Activated naive CD4-positive, alpha-beta T cell treated with Interleukin-2 at 50 U/mL for 16 hours (primary cell): Measurements from ENCODE around the gene RGS19.

Experiments
- DNase-seq: peaks from one replicate; pipeline ENCODE4 v3.0.0-alpha.2; 2020

RGS19 gene

DNA sequence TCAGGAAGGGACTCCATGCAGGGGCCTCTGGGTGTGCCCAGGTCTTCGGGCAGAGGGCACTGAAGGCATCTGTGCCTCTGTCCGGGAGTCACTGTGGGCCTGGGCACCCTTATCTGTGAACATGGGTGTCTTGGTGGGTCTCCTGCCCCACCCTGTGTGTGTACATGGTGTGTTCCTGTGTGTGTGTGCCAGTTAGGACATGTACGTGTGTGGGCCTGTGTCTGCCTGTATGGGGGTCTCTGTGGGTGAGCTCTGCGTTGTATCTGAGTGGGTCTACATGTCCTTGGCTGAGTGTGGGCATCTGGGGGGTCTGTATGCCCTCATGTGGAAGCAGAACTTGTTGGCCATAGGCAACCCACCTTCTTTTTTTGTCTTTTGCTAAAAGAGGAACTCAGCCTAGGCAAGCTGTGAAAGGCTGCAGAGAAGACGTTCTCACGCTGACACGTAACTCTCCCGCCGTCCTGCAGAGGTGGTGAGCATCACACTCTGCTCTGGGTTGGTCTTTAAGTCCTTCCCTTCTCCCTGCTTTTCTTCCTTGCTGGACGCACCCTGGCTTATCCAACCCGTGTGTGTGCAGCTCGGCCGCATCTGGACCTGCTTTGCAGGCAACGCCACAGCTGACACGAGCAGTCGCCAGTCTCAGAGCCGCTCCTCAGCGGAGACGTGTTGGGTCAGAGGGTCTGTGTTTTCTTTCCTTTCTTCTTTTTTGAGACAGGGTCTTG is 28.6 kb upstream of the RGS19 start:
- DNase-seq: no peak

DNA sequence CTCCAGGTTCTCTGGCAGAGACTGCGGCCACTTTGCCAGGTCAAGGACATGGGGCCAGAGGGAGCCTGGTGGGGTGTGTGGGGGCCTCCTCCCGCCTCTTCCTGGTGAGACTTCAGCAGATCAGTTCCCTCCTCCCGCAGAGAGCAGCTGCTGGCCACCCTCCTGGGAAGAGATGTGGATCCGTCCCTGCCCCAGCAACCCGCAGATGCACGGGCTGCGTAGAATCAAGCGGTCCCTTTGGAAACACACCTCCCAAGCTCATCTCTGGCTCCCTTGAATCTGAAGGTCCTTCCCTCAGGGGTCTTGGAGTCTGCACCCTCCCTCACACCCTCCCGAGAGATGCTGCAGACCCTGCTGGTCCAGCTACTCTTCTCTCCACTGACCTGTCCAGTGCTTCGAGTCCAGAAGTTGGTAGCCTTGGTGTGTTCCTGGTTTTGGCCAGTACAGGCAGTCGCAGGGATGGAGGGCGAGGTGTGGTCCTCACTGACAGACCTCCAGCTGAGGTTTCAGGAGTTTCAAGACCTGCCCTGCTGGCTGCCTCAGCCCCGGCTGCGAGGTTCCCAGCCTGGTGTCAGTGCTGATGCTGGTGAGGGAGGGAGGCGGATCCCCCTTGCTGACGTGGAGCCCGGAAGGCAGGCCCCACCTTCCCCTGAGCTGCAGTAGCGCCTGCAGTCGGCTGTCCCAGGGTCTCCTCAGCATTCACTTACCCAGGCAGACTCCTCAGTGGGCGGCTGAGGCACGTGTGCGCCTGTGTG is 27.8 kb upstream of the RGS19 start, which contains the start of gene NPBWR2:
Gene NPBWR2 (minus strand): TSS at position 585 of the 755 bp plus-strand sequence. CDS start 734 bp downstream, outside the sequence.
- DNase-seq: no peak

DNA sequence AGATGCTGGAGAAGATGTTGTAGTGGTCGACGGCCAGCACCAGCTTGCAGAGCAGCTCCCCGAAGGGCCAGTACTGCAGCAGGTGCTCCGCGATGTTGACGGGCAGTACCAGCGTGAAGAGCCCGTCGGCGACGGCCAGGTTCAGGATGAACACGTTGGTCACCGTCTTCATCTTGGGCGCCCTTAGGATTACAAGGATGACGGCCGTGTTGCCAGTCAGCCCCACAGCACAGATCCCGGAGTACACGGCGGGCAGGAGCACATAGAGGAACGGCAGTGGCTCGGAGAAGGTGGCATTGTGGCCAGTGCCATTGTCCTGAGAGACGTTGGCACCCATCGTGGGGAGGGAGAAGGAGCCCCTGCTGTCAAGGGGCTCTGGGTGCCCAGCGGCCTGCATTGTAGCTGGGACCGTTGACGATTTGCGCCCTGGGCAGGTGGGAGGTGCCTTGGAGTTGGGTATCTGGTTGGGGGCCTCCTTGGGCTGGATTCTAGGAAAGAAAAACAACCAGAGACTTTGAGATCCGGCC is 27.2 kb upstream of the RGS19 start:
- DNase-seq: no peak

DNA sequence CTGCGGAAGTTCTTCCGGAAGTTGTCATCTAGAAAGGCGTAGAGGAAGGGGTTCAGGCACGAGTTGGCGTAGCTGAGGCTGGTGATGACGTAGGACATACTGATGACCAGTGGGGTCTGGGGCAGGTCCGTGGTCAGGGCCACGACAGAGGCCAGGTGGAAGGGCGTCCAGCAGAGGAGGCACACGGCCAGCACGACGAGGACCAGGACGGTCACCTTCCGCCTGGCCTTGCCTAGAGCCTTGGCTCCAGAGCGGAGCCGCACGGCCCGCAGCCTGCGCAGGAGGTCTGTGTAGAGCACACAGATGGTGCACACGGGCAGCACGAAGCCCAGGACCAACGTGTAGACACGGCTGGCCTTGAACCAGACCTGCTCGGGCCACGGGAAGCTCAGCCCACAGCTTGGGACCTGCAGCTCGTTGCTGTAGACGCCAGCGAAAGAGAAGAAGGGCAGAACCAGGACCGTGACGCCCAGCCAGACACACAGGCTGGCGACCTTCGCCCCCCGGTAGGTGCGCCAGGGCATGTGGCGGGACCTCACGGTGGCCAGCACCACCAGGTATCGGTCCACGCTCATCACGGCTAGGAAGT is 26.6 kb upstream of the RGS19 start:
- DNase-seq: no peak

DNA sequence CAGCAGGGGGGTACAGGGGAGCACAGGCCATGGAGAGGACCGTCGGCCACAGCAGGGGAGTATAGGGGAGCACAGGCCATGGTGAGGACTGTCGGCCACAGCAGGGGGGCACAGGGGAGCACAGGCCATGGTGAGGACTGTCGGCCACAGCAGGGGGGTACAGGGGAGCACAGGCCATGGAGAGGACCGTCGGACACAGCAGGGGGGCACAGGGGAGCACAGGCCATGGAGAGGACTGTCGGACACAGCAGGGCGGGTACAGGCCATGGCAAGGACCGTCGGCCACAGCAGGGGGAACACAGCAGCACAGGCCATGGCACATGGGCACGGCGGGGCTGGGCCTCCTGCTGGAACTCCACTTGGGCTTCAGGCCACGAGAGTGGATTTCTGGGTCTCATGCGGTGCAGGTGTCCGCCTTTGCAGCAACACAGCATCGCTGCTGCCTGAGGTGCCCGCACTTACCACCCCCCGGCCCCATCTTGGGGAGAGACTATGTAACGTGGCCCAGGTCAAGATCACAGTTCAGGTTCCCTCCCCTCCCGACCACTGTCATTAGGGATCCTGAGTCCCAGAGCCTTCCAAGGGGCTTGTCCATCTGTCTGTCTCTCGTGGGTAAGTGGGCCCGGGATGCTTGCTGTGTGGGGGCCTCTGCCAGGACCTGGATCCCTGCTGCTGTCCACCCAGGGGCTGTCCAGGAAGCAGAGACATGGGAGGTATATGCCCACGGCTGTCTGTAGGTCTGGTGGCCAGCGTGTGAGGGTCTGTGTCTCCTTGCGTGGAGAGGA is 25.5 kb upstream of the RGS19 start:
- no peak for DNase-seq

DNA sequence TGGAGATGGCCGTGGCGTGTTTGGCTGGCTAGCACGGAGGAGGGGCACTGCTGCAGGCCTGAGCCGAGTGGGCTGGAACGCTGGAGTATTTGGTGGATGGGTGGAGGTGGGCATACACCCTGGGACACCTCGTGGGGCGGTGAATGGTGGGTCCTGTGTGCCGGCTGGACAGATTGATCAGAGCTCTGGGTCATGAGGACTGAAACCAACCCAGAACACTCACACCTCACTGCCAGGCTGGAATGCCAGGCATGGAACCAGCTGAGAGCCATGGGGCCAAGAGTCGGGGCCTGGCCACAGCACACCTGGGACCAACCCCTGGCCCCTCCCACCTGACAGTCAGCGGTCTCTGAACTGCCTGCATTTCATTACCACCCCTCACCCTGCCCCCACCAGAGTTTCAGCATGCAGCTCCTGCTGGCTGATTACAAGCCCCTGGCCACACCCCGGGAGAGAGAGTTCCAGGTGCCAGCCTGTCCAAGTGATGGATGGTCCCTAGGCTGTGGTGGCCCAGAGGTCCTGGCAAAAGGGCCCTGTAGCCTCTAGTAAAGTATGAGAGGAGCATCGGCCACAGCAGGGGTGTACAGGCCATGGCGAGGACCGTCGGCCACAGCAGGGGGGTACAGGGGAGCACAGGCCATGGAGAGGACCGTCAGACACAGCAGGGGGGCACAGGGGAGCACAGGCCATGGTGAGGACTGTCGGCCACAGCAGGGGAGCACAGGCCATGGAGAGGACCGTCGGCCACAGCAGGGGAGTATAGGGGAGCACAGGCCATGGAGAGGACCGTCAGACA is 24.8 kb upstream of the RGS19 start:
- DNase-seq: no peak

DNA sequence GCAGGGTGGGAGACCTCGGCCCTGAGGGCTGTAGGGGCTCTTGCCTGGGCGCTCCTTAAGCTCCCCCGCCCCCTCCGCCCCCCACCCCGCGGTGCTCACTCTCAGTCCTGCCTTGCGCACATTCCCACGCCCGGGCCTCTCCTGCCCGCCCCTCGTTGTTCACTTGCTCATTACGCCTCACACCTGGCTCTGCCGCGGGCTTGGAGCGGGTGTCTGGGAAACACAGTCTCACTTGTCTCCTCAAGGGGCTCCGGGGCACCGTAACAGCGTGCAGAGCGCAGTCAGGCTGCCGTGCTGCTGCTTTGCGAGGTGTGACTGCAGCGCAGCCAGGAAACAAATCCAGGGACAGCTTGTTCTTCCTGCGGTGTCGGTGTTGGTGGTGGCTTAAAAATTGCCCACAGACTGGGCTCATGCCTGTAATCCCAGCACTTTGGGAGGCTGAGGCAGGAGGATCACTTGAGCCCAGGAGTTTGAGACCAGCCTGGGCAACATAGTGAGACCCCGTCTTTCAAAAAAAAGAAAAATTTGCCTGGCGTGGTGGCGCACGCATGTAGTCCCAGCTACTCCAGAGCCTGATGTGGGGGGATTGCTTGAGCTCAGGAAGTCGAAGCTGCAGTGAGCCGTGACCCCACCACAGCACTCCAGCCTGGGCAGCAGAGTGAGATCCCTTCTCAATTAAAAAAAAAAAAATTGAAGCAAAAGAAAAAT is 23.5 kb upstream of the RGS19 start:
- DNase-seq: no peak

DNA sequence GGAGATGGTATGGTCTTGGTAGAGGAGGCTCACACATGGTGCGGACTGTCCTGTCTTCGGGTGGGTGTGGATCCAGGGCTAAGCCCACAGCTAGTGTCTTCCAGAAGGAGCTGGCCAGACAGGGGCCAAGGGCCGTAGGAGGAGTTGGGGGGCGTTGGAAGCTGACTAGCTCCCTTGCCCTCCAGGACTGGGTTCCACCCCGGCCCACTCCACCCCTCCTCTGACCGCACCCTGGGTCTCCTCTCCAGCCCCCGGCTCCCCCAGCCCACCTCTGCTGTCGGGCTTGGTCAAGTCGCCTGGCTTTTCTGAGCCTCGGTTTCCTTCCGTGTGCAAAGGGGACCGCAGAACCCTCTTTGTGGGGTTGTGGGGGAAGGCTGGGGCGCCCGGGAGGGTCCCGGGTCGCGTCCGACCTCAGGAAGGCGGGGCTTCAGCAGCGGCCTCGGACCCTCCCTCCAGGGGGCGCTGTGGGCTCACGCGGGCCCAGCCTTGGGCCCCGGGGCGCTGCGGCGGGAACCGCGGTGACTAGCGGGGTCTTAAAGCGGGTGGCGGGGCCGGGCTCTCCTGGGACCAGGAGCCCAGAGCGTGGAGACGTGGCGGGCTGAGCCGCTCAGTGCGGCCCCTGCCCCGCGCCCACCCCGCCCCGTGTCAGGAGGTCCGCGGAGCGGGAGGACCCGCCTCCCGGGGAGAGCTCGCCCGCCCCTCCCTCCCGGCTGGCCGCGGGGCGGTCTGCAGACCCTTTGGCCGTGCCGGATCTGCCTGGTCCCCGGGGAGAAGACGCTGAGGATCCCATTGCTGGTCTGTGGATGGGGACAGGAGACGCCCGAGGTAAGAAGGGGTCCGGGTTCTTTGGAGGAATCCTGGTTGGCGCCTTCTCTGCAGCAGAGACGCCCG is 22.7 kb upstream of the RGS19 start:
- peak; percentile 67 for DNase-seq

DNA sequence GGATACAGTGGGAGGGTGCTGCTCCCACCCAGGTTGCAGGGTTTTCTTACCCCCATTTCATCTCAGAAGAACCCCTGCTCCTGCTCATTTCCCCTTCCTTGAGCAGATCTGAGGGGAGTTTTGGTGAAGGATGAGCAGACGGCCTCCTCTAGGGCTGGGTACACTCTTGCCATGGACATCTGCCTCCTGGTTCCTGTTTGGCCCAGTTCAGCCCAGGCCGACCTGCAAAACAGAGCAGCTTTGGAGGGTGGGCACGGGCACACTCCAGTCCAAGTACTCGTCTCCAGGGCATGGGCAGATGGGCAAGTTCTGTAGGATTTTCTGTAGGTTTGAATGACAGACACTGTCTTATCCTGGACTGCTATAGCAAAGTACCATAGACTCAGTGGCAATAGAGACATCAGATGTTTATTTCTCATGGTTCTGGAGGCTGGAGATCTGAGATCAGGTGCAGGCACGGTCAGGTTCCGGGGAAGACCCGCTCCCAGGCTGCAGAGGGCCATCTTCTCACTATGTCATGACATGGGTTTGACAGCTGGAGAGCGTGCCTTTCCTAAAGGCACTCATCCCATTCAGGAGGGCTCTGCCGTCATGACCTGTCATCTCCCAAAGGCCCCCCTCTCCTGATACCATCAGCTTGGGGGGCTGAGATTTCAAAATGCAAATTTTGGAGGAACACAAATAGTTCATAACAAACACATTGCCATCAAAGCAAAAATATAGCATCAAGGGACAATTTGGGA is 21.8 kb upstream of the RGS19 start:
- DNase-seq: no peak

DNA sequence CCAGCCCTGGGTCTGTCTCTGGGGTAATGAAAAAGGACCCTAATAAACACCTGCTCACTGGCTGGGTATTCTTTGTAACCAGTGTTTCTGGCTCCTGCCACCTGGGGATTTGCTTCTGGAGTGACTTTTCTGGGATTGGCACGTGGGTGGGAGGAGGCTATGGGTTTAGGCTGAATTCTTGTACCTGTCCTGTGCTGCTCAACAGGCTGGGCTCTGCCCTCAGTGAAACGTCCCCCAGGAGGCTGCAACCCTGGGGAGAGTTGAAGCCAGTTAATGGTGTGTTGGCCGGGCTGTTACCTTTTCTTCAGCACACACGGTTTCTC is 21.2 kb upstream of the RGS19 start:
- DNase-seq: no peak

DNA sequence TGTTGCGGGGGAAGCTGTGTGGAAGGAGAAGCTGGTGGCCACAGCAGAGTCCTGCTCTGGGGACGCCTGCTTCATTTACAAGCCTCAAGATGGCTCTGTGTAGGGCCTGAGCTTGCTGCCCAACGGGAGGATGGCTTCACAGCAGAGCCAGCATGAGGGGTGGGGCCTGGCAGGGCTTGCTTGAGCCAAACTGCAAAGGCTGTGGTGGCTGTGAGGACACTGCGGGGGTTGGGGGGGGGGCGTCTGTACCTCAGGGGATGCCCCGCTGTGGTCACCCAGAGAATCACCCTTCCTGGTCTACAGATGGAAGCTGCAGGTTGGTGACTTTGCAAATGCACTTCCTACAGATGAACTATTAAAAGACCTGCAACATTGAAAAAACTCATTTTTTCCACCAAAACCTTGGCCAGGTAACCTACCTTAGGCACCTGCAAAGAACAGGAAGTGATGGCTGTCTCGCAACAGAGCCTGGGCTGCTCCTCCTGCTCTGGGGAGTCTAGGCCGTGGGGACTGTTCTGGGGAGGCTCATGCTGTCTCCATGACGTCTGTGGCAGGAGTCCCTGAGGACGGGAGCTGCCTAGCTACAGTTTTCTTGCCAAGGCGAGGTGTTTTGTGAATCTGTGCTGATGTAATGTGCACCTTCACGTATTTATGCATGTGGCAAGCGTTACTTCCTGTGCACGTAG is 20.7 kb upstream of the RGS19 start:
- no peak for DNase-seq

DNA sequence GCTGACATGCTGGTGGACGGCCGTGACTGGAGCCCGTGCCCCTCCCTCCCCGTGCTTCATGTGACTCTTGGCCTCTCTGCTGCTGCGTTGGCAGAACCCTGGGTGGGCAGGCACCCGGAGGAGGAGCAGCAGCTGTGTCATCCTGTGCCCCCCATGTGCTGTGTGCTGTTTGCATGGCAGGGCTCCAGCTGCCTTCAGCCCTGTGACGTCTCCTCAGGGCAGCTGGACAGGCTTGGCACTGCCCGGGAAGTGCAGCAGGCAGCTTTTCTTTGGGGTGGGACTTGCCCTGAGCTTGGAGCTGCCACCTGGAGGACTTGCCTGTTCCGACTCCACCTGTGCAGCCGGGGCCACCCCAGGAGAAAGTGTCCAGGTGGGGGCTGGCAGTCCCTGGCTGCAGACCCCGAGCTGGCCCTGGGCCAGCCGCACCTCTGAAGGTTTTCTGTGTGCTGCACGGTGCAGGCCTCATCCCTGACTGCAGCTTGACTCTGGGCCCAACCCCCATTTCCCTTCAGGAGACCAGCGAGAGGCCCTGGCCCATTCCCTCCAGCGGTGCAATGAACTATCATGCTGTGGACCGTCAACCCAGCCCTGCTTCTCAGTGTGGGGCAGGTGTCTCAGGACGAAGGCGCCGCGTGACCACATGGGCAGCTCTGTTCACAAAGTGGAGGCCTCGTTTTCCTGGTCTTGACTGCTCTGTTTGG is 19.9 kb upstream of the RGS19 start:
- DNase-seq: no peak

DNA sequence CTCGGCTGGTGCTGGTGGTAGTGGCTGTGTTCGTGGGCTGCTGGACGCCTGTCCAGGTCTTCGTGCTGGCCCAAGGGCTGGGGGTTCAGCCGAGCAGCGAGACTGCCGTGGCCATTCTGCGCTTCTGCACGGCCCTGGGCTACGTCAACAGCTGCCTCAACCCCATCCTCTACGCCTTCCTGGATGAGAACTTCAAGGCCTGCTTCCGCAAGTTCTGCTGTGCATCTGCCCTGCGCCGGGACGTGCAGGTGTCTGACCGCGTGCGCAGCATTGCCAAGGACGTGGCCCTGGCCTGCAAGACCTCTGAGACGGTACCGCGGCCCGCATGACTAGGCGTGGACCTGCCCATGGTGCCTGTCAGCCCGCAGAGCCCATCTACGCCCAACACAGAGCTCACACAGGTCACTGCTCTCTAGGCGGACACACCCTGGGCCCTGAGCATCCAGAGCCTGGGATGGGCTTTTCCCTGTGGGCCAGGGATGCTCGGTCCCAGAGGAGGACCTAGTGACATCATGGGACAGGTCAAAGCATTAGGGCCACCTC is 19.2 kb upstream of the RGS19 start:
- no peak for DNase-seq

DNA sequence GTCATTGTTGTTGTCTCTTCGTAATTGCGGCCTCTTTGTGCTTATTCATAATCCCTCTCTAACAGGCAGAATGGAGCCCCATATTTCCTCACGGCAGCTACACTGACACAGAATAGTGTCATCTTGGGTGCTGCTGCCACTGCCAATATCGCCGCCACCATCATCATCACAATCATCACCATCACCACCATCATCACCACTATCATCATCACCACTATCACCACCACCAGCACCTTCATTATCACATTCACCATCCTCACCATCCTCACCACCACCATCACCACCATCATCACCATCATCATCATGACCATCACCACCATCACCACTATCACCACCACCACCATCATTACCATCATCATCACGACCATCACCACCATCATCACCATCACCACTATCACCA is 17.2 kb upstream of the RGS19 start:
- DNase-seq: no peak

DNA sequence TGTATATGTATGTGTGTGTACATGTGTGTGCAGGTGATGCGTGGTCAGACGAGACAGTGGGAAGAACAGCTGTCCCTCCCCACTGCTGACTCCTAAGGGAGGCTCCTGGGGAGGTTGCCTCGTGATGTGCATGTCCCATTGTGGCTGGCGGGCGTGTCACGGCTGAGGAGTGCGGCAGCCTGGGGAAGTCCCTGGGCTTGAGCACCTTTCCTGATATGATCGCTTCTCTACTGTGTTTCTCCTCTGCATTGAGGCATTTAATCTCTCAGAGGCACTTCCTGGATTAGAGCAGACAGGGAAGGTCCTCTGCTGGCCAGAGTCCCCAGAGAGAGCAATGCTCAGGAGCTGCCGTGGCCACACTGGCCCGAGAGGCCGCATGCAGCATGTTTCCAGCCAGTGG is 16.6 kb upstream of the RGS19 start:
- no peak for DNase-seq

DNA sequence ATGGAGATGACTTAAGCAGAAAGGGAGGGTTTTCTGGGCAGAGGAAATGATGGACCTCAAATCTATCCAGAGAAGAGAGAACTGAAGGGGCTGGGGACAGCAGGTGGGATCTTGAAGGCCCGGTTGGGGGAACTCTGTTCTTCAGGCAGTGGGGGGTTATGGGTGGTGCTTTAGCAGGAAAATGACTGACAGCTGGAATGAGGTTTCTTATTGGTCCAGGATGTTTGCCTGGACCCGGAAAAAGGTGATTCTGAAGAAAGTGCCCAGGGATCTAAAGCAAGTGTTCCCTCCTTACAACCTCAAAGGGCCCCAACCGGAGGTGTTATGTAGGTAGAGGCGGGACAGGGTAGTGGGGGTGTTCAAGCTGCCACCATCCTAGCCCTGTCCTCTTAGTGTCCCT is 16.1 kb upstream of the RGS19 start:
- no peak for DNase-seq

DNA sequence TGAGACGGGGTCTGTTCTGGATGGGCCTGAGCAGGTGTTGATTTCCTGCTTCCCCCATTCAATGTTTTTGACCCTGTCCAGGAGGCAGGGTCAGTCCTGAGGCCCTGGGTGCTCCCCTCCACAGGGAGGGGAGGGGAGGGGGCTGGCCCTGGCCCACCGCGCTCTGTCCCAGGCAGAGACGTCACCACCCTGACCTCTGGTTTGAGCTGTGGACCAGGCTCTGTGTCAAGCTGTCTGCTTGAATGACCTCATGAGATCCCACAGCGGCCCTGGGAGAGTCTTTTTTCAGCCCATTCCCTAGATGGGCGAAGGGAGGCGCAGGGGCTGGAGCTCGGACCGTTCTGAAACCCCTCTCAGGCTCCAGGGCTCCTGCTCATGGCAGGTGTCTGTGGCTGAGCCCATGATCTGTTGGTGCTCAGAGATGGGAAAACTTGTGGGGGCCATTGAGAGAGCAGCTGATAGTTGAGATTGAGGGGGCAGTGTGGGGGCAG is 13.7 kb upstream of the RGS19 start:
- no peak for DNase-seq
